K562 (cell line): ENCODE data around the gene ZNF544. TPM values are rescaled to one million over a fixed set of nuclear protein-coding genes. Genes with fewer than 3 reads are reported as not detected.

Experiments
- ATF1 ChIP-seq, 2 experiments: fragments of 450-650 bp in 1 of 2; IDR thresholded peaks; 2 replicates each; pipeline ENCODE4 v1.6.1; 2016; ENCODE audit warnings: missing compliant biosample characterization in 1 of 2, missing genetic modification characterization in 1 of 2
- GABPB1 ChIP-seq: sonication (generic); formaldehyde crosslinking; IDR thresholded peaks from 2 replicates; pipeline ENCODE4 v1.8.0; 2022; ENCODE audit warnings: mild to moderate bottlenecking, missing genetic modification reagents
- GATAD2B ChIP-seq: fragments of 450-650 bp; IDR thresholded peaks from 2 replicates; pipeline ENCODE4 v1.6.1; 2017; ENCODE audit warnings: mild to moderate bottlenecking, borderline replicate concordance
- HDAC8 ChIP-seq: fragments of 450-650 bp; IDR thresholded peaks from 2 replicates; pipeline ENCODE4 v1.6.1; 2016; ENCODE audit warnings: mild to moderate bottlenecking, missing genetic modification characterization, moderate library complexity, missing compliant biosample characterization
- MEIS2 ChIP-seq: fragments of 450-650 bp; IDR thresholded peaks from 2 replicates; pipeline ENCODE4 v1.6.1; 2014; ENCODE audit warnings: mild to moderate bottlenecking; ENCODE audit not compliant: partially characterized antibody
- NCOA4 ChIP-seq: fragments of 450-650 bp; IDR thresholded peaks from 2 replicates; pipeline ENCODE4 v1.6.1; 2018; ENCODE audit warnings: mild to moderate bottlenecking; ENCODE audit not compliant: partially characterized antibody
- SIN3B ChIP-seq: fragments of 450-650 bp; IDR thresholded peaks from 2 replicates; pipeline ENCODE4 v1.6.1; 2017; ENCODE audit warnings: low read depth, mild to moderate bottlenecking, moderate library complexity
- SMAD2 ChIP-seq: fragments of 150-350 bp; IDR thresholded peaks from 2 replicates; pipeline ENCODE4 v1.6.1; 2014; ENCODE audit warnings: low read depth, mild to moderate bottlenecking, low read length
- TEAD2 ChIP-seq: fragments of 450-650 bp; IDR thresholded peaks from 2 replicates; pipeline ENCODE4 v1.6.1; 2016; ENCODE audit warnings: missing genetic modification characterization, control low read depth, missing compliant biosample characterization
- U2AF2 ChIP-seq: fragments of 200-400 bp; formaldehyde crosslinking; optimal IDR thresholded peaks from 2 replicates; pipeline ENCODE3; 2017; ENCODE audit warnings: low read depth, mild to moderate bottlenecking, low read length
- ZBED1 ChIP-seq: IDR thresholded peaks from 2 replicates; pipeline ENCODE4 v1.6.1; 2014
- ZNF165 ChIP-seq: fragments of 250-450 bp; sonication (Bioruptor Pico); IDR thresholded peaks from 2 replicates; pipeline ENCODE4 v1.4.0; 2020; ENCODE audit warnings: borderline replicate concordance
- ZNF274 ChIP-seq: IDR thresholded peaks from 2 replicates; pipeline ENCODE4 v1.6.1; 2011; ENCODE audit warnings: low read depth, mild to moderate bottlenecking, low read length, moderate library complexity, borderline replicate concordance
- polyA plus RNA-seq, 8 experiments: library from polyadenylated mRNA; depleted of rRNA in 4 of 8; stranded (reverse) in 5 of 8; unstranded in 3 of 8; fragments of >200 nt; fragmentation: Nextera tagmentation in 2 of 8; fragmentation: Illumina TruSeq in 1 of 8; extraction: Ambion mirVana in 2 of 8; extraction: Trizol in 1 of 8; gene quantifications; 2 replicates each; pipeline versions ENCODE4 v1.2.1 to v1.2.3, GENCODE V29; 2011 to 2014; ENCODE audit warnings: inconsistent platforms in 1 of 8, missing spikeins in 1 of 8
- total RNA-seq, 7 experiments: library from RNA; depleted of rRNA in 6 of 7; stranded (reverse); fragments of >200 nt in 6 of 7; fragmentation: Illumina TruSeq in 2 of 7; extraction: Trizol in 2 of 7; gene quantifications; 2 replicates each; pipeline versions ENCODE4 v1.2.1 to v1.2.3, GENCODE V29; 2011 to 2021; ENCODE audit warnings: low replicate concordance in 1 of 7
- TF ChIP-seq, protein P1 (sequence below), 2 experiments: fragments of 150-350 bp in 1 of 2; IDR thresholded peaks; 2 replicates each; pipeline ENCODE4 v1.6.1; 2012 to 2016; ENCODE audit warnings: low read depth in 2 of 2, low read length in 2 of 2, mild to moderate bottlenecking in 1 of 2, moderate library complexity in 1 of 2
- TF ChIP-seq, protein P2 (sequence below), 2 experiments: IDR thresholded peaks in 1 of 2; conservative IDR thresholded peaks in 1 of 2; 2 replicates each; pipeline ENCODE4 v1.6.1; 2016; ENCODE audit warnings: low read depth in 2 of 2, mild to moderate bottlenecking in 1 of 2, missing compliant biosample characterization in 1 of 2, missing genetic modification characterization in 1 of 2, moderate library complexity in 1 of 2
- TF ChIP-seq, protein P3 (sequence below): fragments of 250-450 bp; sonication (Bioruptor Pico); IDR thresholded peaks from 2 replicates; pipeline ENCODE4 v1.5.1; 2021; ENCODE audit warnings: mild to moderate bottlenecking
- TF ChIP-seq, protein P4 (sequence below): fragments of 250-450 bp; sonication (Bioruptor Pico); IDR thresholded peaks from 2 replicates; pipeline ENCODE4 v1.4.0; 2020; ENCODE audit warnings: mild to moderate bottlenecking, moderate library complexity

Gene ZNF544
- total and polyA plus RNA-seq, 9 of the 15 experiments (the other 6 are each of a cell fraction or from before 2014, with no cell fraction given) = 23.6 to 59.0 (median 41.4) TPM

DNA sequence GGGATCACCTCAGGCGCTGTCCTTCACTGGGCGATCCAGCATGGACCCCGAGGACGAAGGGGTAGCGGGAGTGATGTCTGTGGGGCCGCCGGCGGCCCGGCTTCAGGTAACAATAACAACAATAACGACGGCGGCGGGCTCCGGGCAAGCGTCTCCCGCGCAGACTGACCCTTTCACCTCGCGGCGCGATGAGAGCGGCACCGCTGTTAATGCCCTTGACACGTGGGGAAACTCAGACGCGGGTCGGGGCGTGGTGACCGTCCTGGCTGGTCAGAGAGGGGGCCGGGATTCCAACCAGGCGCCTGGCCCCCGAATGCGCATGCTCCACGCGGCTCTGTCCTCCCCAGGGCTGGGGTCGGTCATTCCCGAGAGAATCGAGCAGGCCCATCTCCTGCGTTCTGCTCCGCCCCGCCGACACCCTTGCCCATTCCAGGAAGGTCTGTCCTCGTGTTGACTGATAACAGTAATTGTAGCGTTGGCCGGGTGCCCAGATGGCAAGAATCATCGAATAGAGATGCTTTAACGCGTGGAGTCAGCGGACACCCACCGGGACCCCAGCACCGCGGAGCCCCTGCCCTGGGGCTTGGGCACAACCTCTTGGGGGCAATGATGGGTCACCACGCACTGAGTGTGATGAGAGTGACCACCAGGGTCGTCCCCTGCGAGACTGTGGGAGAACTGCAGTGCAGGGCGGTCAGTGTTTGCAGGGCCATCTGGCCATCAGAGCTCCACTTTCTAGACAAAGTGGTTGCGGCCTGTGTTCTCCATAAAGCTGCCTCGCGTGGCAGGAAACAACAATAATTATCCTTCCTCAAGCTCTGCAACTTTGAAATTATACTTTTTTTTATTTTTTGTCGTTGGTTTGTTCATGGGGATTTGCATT, 50.6 kb downstream of the ZNF544 start (continued):
- TF ChIP-seq, protein P1, sequence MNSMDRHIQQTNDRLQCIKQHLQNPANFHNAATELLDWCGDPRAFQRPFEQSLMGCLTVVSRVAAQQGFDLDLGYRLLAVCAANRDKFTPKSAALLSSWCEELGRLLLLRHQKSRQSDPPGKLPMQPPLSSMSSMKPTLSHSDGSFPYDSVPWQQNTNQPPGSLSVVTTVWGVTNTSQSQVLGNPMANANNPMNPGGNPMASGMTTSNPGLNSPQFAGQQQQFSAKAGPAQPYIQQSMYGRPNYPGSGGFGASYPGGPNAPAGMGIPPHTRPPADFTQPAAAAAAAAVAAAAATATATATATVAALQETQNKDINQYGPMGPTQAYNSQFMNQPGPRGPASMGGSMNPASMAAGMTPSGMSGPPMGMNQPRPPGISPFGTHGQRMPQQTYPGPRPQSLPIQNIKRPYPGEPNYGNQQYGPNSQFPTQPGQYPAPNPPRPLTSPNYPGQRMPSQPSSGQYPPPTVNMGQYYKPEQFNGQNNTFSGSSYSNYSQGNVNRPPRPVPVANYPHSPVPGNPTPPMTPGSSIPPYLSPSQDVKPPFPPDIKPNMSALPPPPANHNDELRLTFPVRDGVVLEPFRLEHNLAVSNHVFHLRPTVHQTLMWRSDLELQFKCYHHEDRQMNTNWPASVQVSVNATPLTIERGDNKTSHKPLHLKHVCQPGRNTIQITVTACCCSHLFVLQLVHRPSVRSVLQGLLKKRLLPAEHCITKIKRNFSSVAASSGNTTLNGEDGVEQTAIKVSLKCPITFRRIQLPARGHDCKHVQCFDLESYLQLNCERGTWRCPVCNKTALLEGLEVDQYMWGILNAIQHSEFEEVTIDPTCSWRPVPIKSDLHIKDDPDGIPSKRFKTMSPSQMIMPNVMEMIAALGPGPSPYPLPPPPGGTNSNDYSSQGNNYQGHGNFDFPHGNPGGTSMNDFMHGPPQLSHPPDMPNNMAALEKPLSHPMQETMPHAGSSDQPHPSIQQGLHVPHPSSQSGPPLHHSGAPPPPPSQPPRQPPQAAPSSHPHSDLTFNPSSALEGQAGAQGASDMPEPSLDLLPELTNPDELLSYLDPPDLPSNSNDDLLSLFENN (IDR thresholded peaks at IDR 0.05; ENCODE audit: low read depth in 2 of 2, low read length in 2 of 2) = no peak
- TF ChIP-seq MEIS2 (peak; percentile 64), ZNF165 (CRISPR knock-in tag) (no peak; the same call in 1 of the 2 replicates), TEAD2 (tag) (no peak), ZBED1 (no peak; the same call in 1 of the 2 replicates), GATAD2B (no peak; the same call in 1 of the 2 replicates), ATF1 (CRISPR knock-in tag; IDR thresholded peaks at IDR 0.05) (no peak), ATF1 (tag; IDR thresholded peaks at IDR 0.05) (peak; percentile 62; the same call in 1 of the 2 replicates), U2AF2 (no peak), GABPB1 (CRISPR knock-in tag) (no peak), SIN3B (no peak; the same call in none of the 2 replicates), ZNF274 (peak; percentile 35; the same call in 1 of the 2 replicates), SMAD2 (no peak), NCOA4 (no peak), HDAC8 (tag) (no peak)
- TF ChIP-seq, protein P2, sequence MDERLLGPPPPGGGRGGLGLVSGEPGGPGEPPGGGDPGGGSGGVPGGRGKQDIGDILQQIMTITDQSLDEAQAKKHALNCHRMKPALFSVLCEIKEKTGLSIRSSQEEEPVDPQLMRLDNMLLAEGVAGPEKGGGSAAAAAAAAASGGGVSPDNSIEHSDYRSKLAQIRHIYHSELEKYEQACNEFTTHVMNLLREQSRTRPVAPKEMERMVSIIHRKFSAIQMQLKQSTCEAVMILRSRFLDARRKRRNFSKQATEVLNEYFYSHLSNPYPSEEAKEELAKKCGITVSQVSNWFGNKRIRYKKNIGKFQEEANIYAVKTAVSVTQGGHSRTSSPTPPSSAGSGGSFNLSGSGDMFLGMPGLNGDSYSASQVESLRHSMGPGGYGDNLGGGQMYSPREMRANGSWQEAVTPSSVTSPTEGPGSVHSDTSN (CRISPR knock-in tag; IDR thresholded peaks at IDR 0.05; ENCODE audit: low read depth) = no peak
- TF ChIP-seq, protein P2 (tag; conservative IDR thresholded peaks at IDR 0.05; ENCODE audit: low read depth) = no peak
- TF ChIP-seq, protein P3, sequence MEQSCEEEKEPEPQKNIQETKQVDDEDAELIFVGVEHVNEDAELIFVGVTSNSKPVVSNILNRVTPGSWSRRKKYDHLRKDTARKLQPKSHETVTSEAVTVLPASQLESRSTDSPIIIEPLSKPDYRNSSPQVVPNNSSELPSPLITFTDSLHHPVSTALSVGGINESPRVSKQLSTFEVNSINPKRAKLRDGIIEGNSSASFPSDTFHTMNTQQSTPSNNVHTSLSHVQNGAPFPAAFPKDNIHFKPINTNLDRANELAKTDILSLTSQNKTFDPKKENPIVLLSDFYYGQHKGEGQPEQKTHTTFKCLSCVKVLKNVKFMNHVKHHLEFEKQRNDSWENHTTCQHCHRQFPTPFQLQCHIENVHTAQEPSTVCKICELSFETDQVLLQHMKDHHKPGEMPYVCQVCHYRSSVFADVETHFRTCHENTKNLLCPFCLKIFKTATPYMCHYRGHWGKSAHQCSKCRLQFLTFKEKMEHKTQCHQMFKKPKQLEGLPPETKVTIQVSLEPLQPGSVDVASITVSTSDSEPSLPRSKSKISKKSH (CRISPR knock-in tag) = no peak
- TF ChIP-seq, protein P4, sequence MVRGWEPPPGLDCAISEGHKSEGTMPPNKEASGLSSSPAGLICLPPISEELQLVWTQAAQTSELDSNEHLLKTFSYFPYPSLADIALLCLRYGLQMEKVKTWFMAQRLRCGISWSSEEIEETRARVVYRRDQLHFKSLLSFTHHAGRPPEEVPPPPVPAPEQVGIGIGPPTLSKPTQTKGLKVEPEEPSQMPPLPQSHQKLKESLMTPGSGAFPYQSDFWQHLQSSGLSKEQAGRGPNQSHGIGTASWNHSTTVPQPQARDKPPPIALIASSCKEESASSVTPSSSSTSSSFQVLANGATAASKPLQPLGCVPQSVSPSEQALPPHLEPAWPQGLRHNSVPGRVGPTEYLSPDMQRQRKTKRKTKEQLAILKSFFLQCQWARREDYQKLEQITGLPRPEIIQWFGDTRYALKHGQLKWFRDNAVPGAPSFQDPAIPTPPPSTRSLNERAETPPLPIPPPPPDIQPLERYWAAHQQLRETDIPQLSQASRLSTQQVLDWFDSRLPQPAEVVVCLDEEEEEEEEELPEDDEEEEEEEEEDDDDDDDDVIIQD (CRISPR knock-in tag) = no peak
